Activated CD4-positive, alpha-beta T cell treated with anti-CD3 and anti-CD28 coated beads, Interleukin-2, Interleukin-4, amounts not matched to agents 100 ng/mL and 50 ng/mL, durations not matched to agents 16 hours and 8 hours (primary cell): ENCODE data around the gene CD99L2.
"Not testable (repeated sequence)": the region's sequence is repeated elsewhere in the genome, so short reads cannot be mapped to it uniquely, and the experiment has no call there.

ENCODE experiments used
- DNase-seq: peaks from one replicate; pipeline ENCODE4 v3.0.0-alpha.2; 2020; ENCODE audit warnings: low spot score

Gene CD99L2

GRCh38 chrX:150854856-150855255 is 43.6 kb downstream of the CD99L2 start:
- DNase-seq = no peak

- DNase-seq = no peak
These were observed 48.3 kb downstream of the CD99L2 start for GRCh38 chrX:150849996-150850720.

DNA sequence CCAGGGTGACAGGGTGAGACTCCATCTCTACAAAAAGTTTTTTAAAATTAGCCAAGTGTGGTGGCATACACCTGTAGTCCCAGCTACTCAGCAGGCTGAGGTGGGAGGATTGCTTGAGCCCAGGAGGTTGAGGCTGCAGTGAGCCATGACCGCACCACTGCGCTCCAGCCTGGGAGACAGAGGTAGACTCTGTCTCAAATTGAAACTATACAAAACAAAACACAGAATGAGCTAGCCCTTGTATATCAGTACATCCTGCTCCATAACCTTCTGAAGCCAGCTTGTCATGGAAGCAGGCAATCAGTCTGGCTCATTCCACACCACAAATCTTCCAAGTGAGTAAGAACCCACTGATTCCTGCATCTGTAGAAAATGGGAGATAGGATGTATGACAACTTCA is 49.0 kb downstream of the CD99L2 start:
- DNase-seq = no peak

GRCh38 chrX:150848914-150849365 is 49.5 kb downstream of the CD99L2 start:
- peak; percentile 35 for DNase-seq

DNA sequence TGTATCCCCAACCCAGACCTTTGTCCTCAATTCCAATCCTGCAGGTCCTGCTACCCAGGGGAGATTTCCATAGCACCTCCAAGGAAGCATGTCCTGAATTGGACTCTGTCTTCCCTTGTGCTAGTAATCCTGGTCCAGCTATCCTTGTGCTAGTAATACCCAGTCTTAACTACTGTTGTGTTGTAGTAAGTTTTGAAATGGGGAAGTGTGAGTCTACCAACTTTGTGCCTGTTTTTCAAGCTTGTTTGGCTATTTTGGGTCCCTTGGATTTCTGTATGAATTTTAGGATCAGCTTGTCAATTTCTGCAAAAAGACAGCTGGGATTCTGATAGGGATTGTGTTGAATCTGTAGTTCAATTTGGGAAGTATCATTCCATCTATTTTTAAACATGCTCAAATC is 51.4 kb downstream of the CD99L2 start:
- DNase-seq = no peak

DNA sequence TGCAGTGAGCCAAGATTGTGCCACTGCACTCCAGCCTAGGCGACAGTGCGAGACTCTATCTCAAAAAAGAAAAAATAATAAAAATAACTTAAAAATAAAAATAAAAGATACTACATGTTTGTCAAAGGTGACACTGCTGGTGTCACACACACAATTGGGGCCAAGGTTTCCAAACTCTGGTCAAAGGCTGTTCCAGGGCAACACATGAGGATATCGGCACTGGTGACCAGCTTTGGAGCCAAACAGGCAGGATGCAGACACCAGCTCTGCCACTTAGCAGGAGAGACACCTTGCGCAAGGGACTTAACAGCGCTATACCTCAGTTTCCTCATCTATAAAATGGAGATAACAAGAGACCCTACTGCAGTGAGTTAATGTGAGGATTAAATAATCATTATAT is 52.3 kb downstream of the CD99L2 start:
- no peak for DNase-seq

DNA sequence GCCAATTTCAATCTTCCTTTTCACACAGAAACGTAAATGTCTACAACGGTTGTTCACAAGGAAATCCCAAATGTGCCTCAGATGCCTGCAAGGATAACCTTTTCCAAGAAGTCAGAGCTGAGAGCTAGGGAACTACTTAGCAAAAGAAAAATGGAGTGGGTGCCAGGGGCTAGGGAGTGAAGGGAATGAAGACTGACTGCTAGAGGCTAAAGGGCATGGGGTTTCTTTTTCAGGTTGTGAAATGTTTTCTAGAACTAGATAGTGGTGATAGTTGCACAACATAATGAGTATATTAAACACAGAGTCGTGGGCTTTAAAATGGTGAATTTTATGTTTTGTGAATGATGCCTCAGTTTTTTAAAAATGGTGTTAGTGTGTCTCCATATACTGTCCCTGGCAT is 53.4 kb downstream of the CD99L2 start:
- no peak for DNase-seq

DNA sequence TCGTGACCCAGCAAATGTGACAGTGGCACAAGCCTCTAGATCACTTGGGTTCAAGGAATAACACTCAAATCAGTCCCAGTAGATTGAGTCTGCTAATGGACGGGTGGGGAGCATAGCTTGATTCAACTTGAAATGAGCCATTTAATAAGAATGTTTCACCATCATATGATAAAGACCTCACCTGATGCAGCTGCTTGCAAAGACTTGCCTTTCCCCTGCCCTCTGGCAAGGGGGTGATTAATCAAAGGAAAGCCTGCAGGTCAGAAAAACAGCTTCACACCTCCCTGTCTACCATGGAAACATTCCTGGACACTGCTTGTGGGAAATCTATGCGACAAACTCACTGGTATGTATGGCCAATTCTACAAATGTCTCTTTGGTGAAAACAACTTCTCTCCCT is 54.5 kb downstream of the CD99L2 start:
- DNase-seq = no peak

DNA sequence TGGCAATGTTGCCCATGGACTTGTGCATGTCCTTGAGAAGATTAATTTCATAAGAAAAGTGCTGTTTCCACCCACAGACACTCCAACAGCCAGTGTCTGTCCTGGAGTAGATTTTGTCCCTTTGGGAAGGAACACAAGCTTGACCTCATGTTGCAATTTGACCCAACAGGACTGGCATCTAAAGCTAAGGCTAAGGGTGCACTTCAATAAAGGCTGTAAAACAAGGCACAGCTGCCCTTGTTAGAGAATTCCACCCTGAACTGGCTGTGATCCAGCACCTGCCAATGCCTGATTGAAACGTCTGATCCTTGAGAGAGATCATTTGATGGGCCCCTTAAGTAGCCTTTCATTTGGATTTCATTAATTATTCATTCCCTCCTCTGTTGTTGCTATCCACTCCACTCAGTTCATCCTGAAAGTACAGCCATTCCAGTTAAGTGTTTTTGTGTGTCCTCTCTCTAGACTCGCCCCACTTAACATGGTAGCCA is 56.2 kb downstream of the CD99L2 start:
- no peak for DNase-seq

DNA sequence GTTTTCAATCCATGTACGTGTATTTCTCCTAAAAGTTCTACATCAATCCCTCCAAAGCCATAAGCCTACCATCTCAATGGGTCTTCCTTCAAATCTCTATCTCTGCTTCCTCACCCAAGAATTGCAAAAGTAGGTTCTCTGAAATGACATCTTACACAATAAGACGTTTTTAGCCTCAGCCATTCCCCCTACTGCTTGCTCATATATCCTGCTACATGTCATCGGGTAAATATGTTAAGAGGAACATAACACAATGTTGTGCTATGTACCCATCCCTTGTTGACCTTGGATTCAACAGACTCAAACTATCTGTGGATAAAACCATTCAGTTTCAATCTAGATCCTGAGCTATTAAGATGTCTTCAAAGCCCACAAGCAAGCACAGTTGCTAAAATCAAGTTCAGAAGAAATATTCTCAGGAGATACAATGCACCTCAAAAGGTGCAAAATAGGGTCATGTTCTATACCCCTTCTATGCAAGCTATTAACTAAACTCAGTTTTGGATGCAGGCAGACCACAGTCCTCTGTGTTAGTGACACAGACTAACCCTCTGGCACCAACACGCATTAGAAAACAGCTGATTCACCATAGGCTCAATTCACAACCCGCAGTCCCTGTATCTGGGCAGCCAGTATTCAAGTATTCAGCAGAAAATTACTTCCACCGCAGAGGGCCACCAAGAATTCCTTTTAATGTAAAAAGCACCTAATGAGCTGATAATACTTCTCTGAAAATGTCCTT is 56.8 kb downstream of the CD99L2 start:
- DNase-seq = no peak

DNA sequence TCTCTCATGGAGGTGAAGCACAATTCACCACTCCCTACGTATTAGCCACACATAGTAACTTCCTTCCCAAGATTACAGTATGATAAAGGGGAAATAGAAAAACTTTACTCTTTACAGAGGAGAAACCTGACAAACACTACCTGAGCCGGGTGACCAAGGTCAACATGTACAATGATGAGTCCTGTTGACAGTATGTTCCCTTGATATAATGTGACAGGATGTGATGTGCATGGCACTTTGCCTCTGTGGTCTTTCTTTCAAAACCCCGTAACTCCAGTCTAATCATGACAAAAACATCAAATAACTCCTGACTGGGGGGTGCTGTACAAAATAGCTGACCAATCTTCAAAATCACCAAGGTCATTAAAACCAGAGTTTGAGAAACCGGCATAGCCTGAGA is 60.6 kb downstream of the CD99L2 start:
- DNase-seq = no peak

DNA sequence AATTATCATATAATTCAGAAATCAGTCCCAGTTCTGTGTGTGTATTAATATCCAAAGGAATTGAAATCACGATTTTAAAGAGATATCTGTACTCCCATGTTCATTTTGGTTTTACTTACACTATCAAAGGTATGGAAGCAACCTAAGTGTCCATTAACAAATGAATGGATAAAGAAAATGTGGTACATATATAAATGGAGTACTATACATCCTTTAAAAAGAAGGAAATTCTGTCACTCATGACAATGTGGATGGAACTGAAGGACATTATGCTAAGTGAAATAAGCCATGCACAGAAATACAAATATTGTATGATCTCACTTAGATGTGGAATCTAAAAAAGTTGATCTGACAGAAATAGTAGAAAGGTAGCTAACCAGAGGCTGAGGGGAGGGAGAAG is 63.8 kb downstream of the CD99L2 start:
- no peak for DNase-seq

DNA sequence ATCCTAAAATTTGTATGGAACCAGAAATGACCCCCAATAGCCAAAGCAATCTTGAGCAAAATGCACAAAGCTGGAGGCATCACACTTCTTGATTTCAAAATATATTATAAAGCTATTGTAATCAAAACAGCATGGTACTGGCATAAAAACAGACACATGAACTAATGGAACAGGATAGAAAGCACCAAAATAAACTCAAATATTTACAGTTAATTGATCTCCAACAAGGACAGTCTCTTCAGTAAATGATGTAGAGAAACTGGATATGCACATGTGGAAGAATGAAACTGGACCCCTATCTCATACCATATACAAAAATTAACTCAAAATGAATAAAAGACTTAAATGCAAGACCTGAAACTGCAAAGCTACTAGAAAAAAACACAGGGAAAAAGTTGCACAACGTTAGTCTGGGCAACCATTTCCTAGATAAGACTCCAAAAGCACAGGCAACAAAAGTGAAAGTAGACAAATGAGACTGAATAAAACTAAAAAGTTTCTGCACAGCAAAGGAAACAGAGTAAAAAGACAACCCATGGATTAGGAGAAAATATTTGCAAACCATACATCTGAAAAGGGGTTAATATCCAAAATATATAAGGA is 64.9 kb downstream of the CD99L2 start:
- DNase-seq = no peak

DNA sequence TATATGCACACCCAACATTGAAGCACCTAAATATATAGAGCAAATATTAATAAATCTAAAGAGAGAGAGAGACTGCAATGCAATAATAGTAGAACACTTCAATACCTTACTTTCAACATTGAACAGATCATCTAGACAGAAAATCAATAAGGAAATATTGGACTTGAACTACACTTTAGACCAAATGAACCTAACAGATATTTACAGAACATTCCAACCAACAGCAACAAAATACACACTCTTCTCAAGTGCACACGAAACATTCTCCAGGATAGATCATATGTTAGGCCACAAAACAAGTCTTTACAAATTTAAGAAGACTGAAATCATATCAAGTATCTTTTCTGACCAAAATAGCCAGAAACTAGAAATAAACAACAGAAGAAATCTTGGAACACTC is 66.6 kb downstream of the CD99L2 start:
- no peak for DNase-seq

DNA sequence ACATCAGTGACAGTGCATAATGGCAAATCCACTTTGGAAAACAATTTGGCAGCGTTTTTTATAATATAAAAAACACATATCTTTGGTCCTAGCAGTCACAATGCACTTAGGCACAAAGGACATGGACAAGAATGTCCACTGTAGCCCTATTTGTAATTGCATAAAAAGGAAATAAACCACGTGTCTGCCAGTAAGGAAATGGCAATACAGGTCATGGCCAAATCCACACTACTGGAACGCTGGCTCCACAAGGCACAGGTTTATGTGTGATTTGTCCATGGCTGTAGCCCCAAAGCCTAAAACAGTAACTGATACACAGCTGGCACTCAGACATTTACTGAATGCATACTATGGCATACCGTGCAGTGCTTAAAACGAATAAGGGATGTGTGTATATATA is 69.7 kb downstream of the CD99L2 start:
- DNase-seq = no peak

DNA sequence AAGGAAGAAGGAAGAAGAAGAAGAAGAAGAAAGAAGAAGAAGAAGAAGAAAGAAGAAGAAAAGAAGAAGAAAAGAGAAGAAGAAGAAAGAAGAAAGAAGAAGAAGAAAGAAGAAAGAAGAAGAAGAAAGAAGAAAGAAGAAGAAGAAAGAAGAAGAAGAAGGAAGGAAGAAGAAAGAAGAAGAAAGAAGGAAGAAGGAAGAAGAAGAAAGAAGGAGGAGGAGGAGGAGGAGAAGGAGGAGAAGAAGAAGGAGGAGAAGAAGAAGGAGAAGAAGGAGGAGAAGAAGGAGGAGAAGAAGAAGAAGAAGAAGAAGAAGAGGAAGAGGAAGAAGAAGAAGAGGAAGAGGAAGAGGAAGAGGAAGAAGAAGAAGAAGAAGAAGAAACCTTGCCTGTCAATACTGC is 74.1 kb downstream of the CD99L2 start:
- not testable (repeated sequence) for DNase-seq

GRCh38 chrX:150823826-150824225 is 74.6 kb downstream of the CD99L2 start:
- DNase-seq = not testable (repeated sequence)

DNA sequence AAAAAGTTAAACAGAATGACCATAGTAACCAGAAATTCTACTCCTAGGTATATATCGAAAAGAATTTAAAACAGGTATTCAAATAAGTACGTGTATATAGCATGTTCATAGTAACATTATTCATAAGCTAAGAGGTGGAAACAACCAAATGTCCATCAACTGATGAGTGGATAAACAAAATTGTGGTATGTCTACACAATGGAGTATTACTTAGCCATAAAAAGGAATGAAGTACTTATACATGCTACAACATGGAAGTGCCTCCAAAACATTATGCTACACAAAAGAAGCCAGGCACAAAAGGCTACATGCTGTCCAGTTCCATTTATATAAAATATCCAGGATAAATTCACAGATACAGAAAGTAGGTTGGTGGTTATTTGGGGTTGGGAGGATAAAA is 76.5 kb downstream of the CD99L2 start:
- DNase-seq = no peak

- DNase-seq = peak; percentile 18
These were observed 84.5 kb downstream of the CD99L2 start for GRCh38 chrX:150813922-150814321.

DNA sequence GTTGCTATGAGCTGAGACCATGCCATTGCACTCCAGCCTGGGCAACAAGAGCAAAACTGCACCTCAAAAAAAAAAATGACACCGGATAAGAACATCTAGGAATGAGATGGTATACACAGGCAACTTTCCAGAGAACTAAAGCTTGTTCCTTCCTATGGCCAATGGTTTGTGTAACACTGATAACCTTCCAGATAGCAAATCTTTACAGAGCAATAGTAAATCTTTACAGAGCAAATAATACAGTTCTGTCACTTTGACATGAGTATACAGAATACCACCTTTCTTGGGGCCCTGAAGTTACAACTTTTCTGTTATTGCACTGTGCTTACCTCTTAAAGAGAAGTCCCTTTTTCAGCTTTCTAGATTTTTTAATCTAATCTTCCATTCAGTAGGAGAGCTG is 91.6 kb downstream of the CD99L2 start:
- DNase-seq = no peak

DNA sequence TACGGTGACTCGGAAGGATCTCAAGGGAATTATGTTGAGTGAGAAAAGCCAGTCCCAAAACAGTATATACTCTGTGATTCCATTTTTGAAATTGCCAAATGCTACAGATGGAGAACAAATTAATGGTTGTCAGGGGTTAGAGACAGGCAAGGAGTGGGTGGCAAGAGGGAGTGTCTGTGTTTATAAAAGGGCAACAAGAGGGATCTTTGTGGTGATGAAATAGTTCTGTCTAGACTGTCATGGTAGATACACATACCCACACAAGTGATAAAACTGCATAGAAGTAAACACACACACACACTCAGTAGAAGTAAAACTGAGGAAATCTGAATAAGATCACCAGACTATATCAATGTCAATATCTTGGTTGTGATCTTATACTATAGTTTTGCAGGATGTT is 92.7 kb downstream of the CD99L2 start:
- DNase-seq = no peak

GRCh38 chrX:150792949-150793527 is 105.4 kb downstream of the CD99L2 start:
- DNase-seq = no peak

GRCh38 chrX:150790021-150790420 is 108.4 kb downstream of the CD99L2 start:
- no peak for DNase-seq
